GM19468 (cell line): ENCODE measurements around the gene MTUS2.

Source experiments
- ATAC-seq: cut with Tn5 transposase; IDR thresholded peaks from one replicate; pipeline ENCODE4 v1.9.1; 2021; ENCODE audit warnings: mild to moderate bottlenecking, moderate library complexity, moderate number of reproducible peaks; ENCODE audit not compliant: unreplicated experiment; ENCODE audit errors: extremely low read depth

The MTUS2 gene

DNA sequence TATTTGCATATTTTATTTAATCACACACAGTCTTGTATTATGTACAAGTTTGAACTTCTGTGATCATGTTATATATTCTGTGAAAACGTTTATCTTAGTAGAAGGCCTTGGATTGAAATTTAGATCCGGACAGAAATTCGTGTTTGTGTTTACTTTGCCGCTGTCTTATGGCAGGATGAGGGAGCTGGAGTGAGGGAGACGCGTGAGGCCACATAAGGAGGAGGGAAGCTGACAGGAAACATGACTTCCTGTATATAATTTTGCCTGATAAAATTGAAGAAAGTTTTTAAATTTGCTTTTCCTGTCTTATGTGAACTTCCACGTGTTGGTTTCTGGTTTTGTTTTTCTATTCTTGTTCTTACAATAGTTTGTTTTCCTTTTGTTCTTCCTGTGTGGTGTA, 200.2 kb downstream of the MTUS2 start:
- ATAC-seq, result no peak

DNA sequence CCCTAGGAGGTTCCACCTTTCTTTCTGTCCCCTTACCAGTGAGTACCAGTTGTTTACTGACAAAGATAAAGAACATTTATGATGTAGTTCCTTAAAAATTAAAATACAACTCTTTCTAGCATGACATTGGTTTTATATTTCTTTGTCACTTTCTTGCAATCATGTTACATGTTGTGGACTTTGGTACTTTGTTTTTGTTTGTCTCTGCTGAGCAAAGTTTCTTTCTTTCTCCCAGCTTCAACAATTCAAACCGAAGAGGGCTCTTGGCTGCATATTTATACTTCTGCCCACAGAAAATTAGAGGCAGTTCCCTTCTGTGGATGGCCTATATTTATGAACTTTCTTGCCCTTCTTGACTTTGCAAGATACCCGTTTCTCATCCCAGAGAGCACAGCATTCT, 201.2 kb downstream of the MTUS2 start:
- no peak for ATAC-seq

DNA sequence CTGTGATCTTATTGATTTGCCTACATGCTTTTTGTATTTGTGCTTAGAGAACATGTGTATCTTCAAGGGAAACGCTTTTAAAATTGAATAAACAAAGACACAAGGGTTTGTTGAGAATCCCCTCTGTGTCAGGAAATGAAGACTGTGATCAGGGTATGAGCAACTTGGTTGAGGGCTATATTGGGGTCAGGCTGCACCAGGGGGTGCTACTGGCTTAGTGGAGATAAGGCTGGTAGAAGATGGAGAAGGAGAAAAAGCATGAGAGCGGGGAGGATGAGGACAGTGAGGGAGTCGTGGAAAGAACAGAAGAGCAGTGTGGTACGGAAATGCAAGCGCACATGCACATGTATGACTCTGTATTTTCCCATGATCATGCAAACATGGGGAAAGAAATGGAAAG, 201.6 kb downstream of the MTUS2 start:
- no peak for ATAC-seq

DNA sequence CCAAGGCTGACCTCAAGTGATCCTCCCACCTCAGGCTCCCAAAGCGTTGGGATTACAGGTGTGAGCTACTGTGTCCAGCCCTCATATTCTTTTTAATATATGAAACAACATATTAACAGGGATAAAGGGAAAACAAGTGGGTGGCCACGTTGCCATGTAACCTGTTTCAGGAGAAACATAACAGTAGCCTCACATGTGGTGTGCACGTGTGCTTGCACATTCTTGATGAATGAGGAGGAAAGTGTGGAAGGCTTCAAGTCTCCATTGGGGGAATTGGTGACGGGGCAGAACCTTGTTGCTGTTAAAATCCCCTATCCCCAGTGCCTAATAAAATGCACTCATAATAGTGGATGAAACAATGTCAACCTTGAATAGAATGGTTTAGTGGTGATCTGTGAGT, 202.3 kb downstream of the MTUS2 start:
- no peak for ATAC-seq

- no peak for ATAC-seq
Observed at GRCh38 chr13:29022968-29023367, 202.8 kb downstream of the MTUS2 start.

DNA sequence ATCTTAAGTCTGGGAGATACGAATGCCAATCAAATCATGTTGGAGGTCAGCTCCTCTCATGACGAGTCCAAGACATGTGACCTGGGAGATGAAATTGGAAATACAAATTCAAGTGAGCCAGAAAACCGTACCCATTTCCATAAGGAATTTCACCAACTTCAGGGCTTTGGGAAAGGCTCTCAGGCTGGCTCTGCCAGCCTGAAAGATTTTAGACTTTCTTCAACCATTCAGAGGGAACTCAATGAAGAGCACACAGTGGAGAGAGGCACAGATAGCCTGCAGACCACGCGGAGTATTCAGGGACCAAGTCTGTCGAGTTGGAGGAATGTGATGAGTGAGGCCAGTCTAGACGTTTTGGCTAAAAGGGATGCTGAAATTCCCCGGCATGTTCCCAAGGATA, 204.6 kb downstream of the MTUS2 start:
- no peak for ATAC-seq

DNA sequence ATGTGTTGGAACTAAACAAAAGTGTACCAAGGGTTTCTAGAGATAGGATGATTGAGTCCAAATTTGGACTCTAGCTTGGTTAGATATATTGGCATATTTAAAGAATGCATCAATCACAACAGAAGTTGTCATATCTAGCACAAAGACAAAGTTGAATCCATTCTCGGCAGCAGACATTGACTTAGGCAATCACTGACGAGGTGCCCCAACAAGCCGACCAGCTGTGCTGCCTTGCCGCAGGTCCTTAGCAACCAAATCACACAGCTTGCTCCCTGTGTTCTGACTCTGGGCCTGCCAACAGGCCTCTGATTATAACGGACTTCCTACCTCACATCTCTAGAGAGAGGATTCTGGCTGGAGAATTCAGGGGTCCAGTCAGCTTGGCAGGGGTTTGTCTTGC, 208.7 kb downstream of the MTUS2 start:
- ATAC-seq, result no peak

GRCh38 chr13:29038700-29039099, 218.6 kb downstream of the MTUS2 start:
- ATAC-seq, result no peak

DNA sequence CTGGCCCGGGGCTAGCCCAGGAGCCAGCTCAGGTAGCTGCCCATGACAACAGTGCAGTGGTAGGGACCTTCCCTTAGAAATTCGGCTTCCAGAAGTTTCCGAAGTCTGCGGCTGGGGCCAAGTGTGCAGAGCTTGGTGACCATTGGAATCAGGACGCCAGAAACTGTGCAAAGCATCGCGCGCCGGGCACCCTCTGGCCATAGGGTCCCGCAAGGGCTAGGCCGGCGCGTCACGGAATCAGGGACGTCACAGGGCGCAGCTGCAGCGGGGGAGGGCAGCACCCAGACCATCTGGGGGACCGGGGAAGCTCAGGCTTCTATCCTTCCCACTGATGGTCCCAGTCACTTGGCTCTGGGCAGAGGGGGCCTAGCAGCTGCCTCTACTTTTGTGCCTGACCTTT, 219.1 kb downstream of the MTUS2 start:
- no peak for ATAC-seq

DNA sequence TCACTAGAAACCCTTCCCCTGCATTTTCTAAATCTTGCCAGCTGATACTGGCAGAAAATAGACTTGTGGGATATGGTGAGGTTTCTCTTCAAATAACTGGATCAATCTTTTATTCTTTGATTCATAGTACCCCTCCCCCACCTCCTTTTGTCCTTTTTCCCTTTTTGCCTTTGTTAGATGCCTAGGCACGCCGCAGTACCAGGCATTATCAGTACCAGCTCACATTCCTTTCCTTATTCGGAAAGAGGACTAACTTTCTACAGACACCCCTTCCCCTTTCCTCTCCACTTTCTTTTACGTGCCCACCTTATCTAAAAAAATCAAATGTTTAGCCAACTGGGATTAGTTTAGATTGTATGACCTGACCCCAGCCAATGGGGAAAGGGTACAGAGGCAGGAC, 226.4 kb downstream of the MTUS2 start:
- ATAC-seq, result no peak

GRCh38 chr13:29049524-29049923, 229.4 kb downstream of the MTUS2 start:
- no peak for ATAC-seq

DNA sequence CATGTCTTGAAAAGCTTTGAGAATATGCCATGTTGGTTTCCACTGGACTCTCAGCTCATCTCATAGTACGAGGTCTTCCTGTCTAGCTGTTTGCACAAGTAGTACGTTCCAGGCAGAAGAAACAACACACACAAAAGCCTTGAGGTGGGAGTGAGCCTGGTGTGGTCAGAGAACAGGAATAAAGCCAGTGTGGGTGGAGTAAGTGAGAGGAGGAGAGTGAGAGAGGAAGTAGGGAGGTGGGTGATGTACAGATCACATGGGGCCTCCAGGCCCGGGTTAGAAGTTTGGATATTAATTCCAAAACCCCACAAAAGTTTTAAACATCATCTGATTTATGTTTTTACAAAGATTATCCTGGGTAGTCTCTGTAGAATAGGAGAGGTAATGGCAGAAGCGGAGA, 230.6 kb downstream of the MTUS2 start:
- ATAC-seq, result no peak

DNA sequence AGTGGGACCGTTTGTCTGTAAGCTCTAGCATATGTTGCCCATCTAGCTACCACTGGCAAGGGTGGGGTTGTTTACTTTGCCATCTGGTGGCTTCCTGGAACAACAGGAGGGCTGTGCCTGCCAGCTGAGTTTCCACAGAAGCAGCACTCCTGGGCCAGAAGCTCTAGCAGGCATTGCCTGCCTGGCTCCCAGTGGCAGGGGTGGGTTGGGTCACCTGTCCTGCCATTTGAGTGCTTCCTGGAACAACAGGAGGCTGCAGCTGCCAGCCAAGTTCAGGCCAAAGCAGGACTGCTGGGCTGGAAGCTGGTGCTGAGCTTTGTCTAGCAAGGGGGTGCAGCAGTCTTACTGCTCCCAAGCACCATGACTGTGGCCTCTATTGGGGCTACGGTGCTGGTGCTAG, 239.7 kb downstream of the MTUS2 start:
- ATAC-seq, result no peak

DNA sequence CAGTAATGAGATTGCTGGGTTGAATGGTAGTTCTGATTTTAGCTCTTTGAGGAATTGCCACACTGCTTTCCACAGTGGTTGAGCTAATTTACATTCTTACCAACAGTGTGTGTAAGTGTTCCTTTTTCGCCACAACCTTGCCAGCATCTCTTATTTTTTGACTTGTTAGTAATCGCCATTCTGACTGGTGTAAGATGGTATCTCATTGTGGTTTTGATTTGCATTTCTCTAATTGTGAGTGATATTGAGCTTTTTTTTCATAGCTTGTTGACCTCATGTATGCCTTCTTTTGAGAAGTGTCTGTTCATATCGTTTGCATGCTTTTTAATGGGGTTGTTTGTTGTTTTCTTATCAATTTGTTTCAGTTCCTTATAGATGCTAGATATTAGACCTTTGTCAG, 245.0 kb downstream of the MTUS2 start:
- no peak for ATAC-seq

DNA sequence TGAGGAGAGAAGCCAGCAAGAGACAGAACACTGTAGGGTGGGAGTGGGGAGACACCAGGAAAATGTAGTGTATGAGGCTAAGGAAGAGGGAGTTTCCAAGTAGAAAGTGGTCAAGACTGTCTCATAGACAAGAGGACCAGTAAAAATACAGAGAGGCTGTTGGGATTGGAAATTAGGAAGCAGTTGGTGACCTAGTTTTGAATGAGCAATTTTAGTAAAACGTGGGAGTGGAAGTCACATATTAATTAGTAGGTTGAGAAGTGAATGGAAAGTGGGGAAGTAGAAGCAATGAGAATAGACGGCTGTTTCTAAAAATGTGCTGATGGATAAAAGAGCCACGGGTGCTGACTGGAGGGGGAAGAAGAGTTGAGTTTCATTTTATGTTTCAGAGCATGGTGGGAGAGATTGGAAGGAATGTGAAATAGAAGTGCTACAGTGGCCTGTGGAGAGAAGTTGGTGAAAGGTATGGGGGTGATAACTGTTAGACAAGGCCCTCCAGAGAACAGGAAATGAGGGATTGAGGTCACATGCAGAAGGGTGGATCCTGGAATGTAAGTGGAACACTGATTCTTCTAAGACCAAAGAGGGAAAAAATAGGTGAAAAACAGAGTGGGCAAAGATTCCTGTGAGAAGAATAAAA, 247.3 kb downstream of the MTUS2 start:
- no peak for ATAC-seq

- ATAC-seq, result no peak
Observed at GRCh38 chr13:29073755-29074154, 253.6 kb downstream of the MTUS2 start.

DNA sequence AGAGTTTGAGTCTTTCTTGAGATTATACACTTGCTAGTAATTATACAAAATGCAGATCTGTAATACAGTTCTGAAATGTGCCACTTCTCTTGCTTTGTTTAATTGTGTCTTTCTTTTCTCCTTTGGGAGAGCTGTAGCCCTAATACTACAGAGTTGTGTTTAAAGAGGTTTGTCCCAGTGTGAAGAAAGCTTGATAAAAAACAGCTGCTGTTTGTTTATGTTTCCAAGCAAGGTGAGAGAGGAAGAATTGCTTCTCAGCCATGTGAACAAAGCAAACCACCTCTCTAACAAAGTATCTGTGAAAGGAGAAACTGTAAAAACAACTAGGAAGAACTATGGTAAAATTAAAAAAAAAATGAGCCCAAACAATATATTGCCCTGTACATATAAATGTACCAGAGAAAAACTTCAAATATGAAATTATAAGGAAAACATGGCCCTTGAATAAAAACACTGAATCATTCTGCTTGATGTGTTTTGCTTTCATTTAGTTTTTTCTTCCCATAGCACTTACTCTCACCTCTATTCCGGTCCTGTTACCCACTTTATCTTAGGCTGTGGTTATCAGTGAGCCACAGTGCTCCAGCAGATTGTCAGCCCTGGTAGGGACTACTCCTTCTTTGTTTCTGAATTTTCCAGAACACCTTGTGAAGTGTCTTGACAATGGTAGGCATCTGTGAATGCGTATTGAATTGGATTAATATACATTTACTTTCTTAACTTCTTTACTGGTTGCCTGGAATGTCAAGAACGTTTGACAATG, 257.1 kb downstream of the MTUS2 start:
- ATAC-seq, result no peak

GRCh38 chr13:29081036-29081435, 260.9 kb downstream of the MTUS2 start:
- no peak for ATAC-seq

- ATAC-seq, result no peak
Observed at GRCh38 chr13:29081697-29082440, 261.7 kb downstream of the MTUS2 start.

DNA sequence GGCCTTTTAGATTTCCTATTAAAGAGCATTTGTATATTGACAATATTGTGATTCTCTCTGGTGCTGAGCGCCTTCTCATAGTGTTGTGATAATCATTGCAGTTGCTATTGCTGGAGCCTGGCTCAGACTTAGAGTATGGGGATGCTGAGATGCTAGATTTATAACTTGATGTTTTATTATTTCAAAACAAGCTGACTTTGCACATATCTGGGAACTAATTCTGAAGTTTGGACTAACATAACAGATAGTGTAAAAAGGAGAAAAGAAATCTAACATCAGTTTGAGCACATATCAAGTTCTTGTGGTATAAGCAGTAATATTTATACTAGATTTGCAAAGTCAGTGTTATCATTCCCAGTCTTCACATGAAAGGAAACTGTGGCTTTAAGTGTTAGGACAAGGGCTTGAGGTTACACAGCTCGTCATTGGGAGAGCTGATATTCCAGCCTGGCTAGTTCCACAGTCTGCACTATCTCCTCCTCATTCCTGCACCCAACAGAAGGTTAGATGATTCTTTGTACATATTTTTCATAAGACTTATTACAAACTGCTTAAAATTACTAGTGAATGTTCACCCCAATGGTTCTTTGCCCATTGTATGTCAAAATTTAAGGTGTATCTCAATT, 279.8 kb downstream of the MTUS2 start:
- ATAC-seq, result no peak

- no peak for ATAC-seq
Observed at GRCh38 chr13:29100758-29101157, 280.6 kb downstream of the MTUS2 start.
